ENCODE measurements around the gene PPP1R12C. TPM values are rescaled to one million over a fixed set of nuclear protein-coding genes. Genes with fewer than 3 reads are reported as not detected.

PPP1R12C gene
- total RNA-seq, 2 experiments from 2014 or later: 123 to 136 TPM

- peaks cover 78% of the 10 kb centered on the region for H3K27me3 Mint-ChIP-seq
- Histone ChIP-seq H3K36me3 (ENCODE audit: insufficient read depth, low read length) (no peaks in the 10 kb centered on the region), H3K4me3 (ENCODE audit: low read length) (peak overlapping the region; percentile 57), H3K9me3 (ENCODE audit: control insufficient read depth in 1 of 2, insufficient read depth in 1 of 2, low read length in 2 of 2) (peaks cover 0 to 36% of the 10 kb centered on the region in 2 experiments), H3K27ac (ENCODE audit: low read depth in 1 of 2, low read length in 2 of 2) (no peak overlapping the region), H3K4me1 (ENCODE audit: insufficient read depth, low read length) (peaks cover 38% of the 10 kb centered on the region), H3K27me3 (ENCODE audit: control insufficient read depth in 1 of 2, insufficient read depth in 2 of 2, low read length in 2 of 2) (peaks cover 36 to 53% of the 10 kb centered on the region in 2 experiments)
- no peaks in the 10 kb centered on the region for H3K9me3 Mint-ChIP-seq
- H3K4me3 Mint-ChIP-seq: peak overlapping the region; percentile 85
- no peaks in the 10 kb centered on the region for H3K36me3 Mint-ChIP-seq (ENCODE audit: low read depth)
- TF ChIP-seq, protein P1, sequence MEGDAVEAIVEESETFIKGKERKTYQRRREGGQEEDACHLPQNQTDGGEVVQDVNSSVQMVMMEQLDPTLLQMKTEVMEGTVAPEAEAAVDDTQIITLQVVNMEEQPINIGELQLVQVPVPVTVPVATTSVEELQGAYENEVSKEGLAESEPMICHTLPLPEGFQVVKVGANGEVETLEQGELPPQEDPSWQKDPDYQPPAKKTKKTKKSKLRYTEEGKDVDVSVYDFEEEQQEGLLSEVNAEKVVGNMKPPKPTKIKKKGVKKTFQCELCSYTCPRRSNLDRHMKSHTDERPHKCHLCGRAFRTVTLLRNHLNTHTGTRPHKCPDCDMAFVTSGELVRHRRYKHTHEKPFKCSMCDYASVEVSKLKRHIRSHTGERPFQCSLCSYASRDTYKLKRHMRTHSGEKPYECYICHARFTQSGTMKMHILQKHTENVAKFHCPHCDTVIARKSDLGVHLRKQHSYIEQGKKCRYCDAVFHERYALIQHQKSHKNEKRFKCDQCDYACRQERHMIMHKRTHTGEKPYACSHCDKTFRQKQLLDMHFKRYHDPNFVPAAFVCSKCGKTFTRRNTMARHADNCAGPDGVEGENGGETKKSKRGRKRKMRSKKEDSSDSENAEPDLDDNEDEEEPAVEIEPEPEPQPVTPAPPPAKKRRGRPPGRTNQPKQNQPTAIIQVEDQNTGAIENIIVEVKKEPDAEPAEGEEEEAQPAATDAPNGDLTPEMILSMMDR (IDR thresholded peaks at IDR 0.05): no peak
- intact Hi-C loops (cut with DNase I, micrococcal nuclease): loop anchor here (2.0 to 5.0 kb wide), 2 partner anchors 19 to 619 kb away; partner anchors contain the start of genes LENG9 (in 1 of the 2) and RDH13 (in 1 of the 2)
- DNase-seq (no peak), ATAC-seq (ENCODE audit: poor library complexity) (no peak)
- ChIA-PET POLR2A (interaction anchor here (0.9 kb wide), 1 partner anchor 36 kb away, joined by 5 read pairs; the partner anchor contains the start of gene PPP1R12C), CTCF (no interaction called here)
- peaks cover 25% of the 10 kb centered on the region for H3K4me1 Mint-ChIP-seq (ENCODE audit: low read depth)
- no peak overlapping the region for H3K27ac Mint-ChIP-seq
Observed at GRCh38 chr19:55081770-55082019, 35.7 kb downstream of the PPP1R12C start.

- ChIA-PET CTCF (interaction anchor here (1.2 kb wide), 1 partner anchor 11 kb away, joined by 3 read pairs; no protein-coding TSS in a partner anchor), POLR2A (interaction anchor here (0.9 to 1.7 kb wide), 4 partner anchors 18 to 573 kb away, joined by 3 to 9 read pairs (median 4); partner anchors contain the start of genes PPP1R12C, RDH13 and U2AF2)
- Mint-ChIP-seq H3K27me3 (peaks cover 82% of the 10 kb centered on the region), H3K4me1 (ENCODE audit: low read depth) (peaks cover 25% of the 10 kb centered on the region), H3K36me3 (ENCODE audit: low read depth) (no peaks in the 10 kb centered on the region), H3K9me3 (no peaks in the 10 kb centered on the region), H3K27ac (peak overlapping the region; percentile 49), H3K4me3 (peak overlapping the region; percentile 85)
- Histone ChIP-seq H3K27me3 (ENCODE audit: control insufficient read depth in 1 of 2, insufficient read depth in 2 of 2, low read length in 2 of 2) (peaks cover 34 to 51% of the 10 kb centered on the region in 2 experiments), H3K27ac (ENCODE audit: low read depth in 1 of 2, low read length in 2 of 2) (no peak overlapping the region), H3K36me3 (ENCODE audit: insufficient read depth, low read length) (no peaks in the 10 kb centered on the region), H3K9me3 (ENCODE audit: control insufficient read depth in 1 of 2, insufficient read depth in 1 of 2, low read length in 2 of 2) (peaks cover 0 to 36% of the 10 kb centered on the region in 2 experiments), H3K4me1 (ENCODE audit: insufficient read depth, low read length) (peaks cover 35% of the 10 kb centered on the region), H3K4me3 (ENCODE audit: low read length) (peak overlapping the region; percentile 57)
- ATAC-seq (ENCODE audit: poor library complexity) (peak; percentile 71), DNase-seq (peak; percentile 74 to 95 (median 86))
- intact Hi-C loops (cut with DNase I, micrococcal nuclease): loop anchor here (2.0 to 5.0 kb wide), 2 partner anchors 18 to 619 kb away; partner anchors contain the start of genes LENG9 (in 1 of the 2) and RDH13 (in 1 of the 2)
- TF ChIP-seq, protein P1 (IDR thresholded peaks at IDR 0.05): no peak
Observed at GRCh38 chr19:55080968-55081769, 36.3 kb downstream of the PPP1R12C start.

DNA sequence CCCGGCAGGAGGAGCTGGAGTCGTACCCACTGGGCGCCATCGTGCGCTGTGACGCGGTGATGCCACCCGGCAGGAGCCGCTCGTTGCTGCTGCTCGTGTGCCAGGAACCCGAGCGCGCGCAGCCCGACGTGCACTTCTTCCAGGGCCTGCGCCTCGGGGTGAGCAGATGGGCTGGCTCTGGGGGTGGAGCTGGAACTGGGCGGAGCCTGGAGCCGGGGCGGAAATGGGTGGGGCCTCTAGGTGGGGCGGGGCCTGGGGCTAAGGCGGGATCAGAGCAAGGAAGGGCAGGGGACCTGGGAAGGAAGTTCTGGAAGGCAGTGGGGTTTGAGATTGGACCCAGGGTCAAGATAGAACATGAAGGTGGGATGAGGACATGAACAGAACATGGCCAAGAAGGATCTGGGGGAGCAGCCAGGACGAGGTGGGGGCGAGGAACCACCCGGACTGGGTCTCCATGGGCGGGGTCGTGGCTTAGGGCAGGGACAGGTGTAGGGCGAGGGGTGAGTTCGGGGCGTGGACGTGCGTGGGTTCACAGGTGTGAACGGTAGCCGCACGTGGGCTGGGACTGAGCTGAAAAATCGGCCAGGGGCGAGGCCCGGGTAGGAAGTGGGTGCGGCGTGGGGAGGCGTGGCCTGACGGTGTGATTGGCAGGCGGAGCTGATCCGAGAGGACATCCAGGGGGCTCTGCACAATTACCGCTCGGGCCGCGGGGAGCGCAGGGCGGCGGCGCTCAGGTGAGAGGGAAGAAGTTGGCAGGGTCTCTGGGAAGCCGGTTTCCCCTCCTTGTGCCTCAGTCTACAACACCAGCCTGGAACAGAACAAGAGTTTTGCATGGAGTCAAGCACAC lies 37.1 kb downstream of the PPP1R12C start:
- no peak overlapping the region for H3K27ac ChIP-seq (ENCODE audit: low read depth in 1 of 2, low read length in 2 of 2)
- H3K27me3 ChIP-seq (ENCODE audit: control insufficient read depth in 1 of 2, insufficient read depth in 2 of 2, low read length in 2 of 2): peaks cover 29 to 44% of the 10 kb centered on the region in 2 experiments
- peak; percentile 60 for ATAC-seq (ENCODE audit: poor library complexity)
- peak overlapping the region; percentile 85 for H3K4me3 Mint-ChIP-seq
- peaks cover 77% of the 10 kb centered on the region for H3K27me3 Mint-ChIP-seq
- H3K36me3 ChIP-seq (ENCODE audit: insufficient read depth, low read length): no peaks in the 10 kb centered on the region
- intact Hi-C loops (cut with DNase I, micrococcal nuclease): loop anchor here (2.0 to 5.0 kb wide), 2 partner anchors 18 to 618 kb away; partner anchors contain the start of genes LENG9 (in 1 of the 2) and RDH13 (in 1 of the 2)
- H3K4me3 ChIP-seq (ENCODE audit: low read length): peak overlapping the region; percentile 57
- peak overlapping the region; percentile 49 for H3K27ac Mint-ChIP-seq
- peaks cover 33% of the 10 kb centered on the region for H3K4me1 ChIP-seq (ENCODE audit: insufficient read depth, low read length)
- H3K4me1 Mint-ChIP-seq (ENCODE audit: low read depth): peaks cover 25% of the 10 kb centered on the region
- H3K9me3 ChIP-seq (ENCODE audit: control insufficient read depth in 1 of 2, insufficient read depth in 1 of 2, low read length in 2 of 2): peaks cover 0 to 36% of the 10 kb centered on the region in 2 experiments
- POLR2A ChIA-PET: interaction anchor here (0.9 to 1.7 kb wide), 4 partner anchors 17 to 574 kb away, joined by 3 to 9 read pairs (median 4); partner anchors contain the start of genes PPP1R12C, RDH13 and U2AF2
- TF ChIP-seq, protein P1 (IDR thresholded peaks at IDR 0.05): no peak
- H3K36me3 Mint-ChIP-seq (ENCODE audit: low read depth): no peaks in the 10 kb centered on the region
- CTCF ChIA-PET: interaction anchor here (1.2 kb wide), 1 partner anchor 10 kb away, joined by 3 read pairs; no protein-coding TSS in a partner anchor
- peak in 13 of 14 experiments; percentile 25 to 81 (median 53) for DNase-seq
- H3K9me3 Mint-ChIP-seq: no peaks in the 10 kb centered on the region

Measured in CD4-positive, alpha-beta T cell (primary cell).